NCI-H774 (cell line): Measurements from ENCODE around the gene BUD31.

Source experiments
- DNase-seq: peaks from one replicate; lab custom pipeline; 2025; lab: John Stamatoyannopoulos, UW

Gene BUD31

DNA sequence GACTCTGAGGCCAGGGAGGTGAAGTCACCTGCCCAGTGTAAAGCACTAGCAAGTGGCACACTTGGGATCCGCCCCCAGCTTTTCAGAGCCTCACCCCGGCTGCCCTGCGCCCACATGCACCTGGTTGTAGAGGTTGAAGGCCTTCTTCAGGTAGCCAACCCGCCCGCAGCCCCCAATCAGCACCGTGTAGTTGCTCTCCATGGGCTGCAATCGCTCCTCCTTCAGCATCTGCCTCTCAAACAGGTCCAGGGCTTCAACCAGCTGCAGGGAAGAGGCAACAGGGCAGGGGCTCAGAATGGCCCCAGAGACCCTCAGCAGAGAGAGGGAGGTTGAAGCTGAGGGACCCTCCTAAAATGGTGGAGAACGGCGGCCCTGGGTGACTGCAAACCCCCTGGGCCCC is 24.4 kb downstream of the BUD31 start:
- DNase-seq = no peak

DNA sequence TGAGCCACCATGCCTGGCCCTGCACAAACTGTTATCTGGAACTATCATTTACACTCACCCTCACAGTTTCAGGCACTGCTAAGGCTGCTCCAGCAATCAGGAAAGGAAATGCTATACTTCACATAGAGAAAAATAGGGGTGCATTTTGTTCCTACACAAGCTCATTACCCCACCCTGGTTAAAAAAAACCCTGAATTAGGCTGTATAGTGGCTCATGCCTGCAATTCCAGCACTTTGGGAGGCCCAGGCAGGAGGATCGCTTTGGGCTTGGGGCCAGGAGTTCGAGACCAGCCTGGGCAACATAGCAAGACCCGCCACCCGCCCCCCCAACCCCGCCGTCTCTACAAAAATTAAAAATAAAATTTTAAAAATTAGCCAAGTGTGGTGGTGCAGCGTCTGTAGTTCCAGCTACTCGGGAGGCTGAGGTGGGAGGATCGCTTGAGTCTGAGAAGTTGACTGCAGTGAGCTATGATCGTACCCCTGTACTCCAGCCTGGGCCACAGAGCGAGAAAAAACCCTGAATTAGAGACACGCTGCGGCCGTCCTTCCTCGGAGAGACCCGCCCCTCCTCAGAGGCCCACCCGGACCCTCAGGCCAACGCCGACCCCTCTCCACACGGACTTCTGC is 29.3 kb downstream of the BUD31 start:
- no peak for DNase-seq

DNA sequence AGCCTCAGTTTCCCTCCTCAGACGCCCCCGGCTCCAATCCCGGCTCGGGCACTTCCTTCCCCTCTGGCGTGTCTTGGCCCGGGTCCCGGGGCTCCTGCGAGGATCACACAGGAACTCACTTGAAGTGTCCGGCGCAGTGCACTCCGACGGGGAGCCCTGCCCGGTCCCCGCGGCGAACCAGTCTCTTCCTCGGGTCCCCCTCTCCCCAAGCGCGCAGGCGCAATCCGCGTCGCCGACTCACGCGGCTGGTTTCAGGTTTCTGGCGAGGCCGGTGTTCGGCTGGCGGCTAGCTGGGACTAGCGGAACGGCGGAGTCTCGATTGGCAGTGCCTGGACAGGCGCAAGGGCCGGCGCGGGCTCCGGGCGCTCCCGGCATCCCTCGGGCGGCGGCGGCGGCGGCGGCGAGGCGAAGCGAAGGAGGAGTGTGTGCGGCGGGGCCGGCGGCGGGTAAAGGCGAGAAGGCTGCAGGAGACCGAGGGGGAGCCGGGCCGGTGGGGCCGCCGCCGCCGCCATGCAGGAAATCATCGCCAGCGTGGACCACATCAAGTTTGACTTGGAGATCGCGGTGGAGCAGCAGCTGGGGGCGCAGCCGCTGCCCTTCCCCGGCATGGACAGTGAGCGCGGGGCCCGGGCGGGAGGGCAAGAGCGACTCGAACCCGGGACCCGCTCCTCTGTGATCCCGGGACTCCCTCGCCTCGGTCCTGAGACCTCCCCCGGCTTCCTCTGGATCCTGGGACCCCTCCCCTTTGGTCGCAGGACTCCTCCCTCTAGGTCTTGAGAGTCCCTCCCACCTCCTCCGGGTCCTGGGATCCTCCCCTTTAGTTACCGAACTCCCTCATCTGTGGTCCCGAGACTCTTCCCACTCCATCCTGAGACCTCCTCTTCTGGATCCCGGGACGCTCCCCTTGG is 30.1 kb downstream of the BUD31 start, which contains the start of the genes CPSF4 and PTCD1:
CPSF4 (plus strand) TSS at position 371 of the 908 bp plus-strand sequence; CDS start at position 511, 140 bp downstream.
PTCD1 (minus strand) TSS at position 226 of the 908 bp plus-strand sequence. CDS start 3,556 bp downstream, outside the sequence.
- DNase-seq = peak; percentile 89

DNA sequence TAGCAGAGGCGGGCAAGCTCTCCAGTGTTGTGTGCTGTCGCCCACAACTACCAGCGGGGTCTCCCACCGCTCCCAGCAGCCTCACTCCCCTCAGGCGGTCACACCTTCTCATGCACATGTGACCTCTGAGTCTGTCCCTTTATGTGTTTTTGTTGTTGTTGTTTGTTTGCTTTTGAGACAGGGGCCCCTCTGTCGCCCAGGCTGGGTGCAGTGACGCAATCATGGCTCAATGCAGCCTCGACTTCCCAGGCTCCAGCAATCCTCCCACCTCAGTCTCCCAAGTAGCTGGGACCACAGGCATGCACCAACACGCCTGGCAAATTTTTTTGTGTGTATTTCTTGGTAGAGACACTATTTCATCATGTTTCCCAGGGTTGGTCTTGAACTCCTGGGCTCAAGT is 31.4 kb downstream of the BUD31 start:
- DNase-seq = no peak

DNA sequence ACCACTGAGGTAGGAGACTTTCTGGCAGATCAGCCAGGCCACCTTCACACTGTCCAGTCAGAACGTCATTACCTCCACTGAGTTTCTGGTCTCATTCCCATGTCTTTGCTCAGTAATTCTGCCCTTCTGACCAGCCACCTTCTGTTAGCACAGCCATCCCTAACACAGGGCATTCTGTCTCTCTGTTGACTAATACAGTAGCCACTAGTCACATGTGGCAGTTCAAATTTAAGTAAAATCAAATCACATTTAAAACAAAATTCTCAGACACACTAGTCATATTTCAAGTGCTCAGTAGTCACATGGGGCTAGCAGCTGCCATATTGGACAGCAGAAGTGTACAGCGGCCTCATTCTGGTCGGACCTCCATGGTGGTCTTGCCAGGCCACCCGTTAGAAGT is 37.3 kb downstream of the BUD31 start:
- DNase-seq = no peak

DNA sequence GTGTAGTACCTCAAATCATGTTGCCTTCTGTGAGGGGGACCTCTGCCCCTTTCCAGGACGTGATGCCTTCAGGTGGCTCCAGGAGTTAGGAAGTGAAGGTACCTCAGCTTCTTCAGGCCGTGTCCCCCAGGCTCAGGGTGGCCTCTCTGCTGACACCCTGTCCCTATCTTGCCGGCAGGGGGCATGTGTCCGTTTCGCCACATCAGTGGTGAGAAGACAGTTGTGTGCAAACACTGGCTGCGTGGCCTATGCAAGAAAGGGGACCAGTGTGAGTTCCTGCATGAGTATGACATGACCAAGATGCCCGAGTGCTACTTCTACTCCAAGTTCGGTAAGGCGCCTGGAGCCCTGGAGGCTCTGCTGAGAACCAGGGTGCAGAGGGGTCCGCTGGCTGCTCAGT is 39.2 kb downstream of the BUD31 start:
- DNase-seq = no peak

DNA sequence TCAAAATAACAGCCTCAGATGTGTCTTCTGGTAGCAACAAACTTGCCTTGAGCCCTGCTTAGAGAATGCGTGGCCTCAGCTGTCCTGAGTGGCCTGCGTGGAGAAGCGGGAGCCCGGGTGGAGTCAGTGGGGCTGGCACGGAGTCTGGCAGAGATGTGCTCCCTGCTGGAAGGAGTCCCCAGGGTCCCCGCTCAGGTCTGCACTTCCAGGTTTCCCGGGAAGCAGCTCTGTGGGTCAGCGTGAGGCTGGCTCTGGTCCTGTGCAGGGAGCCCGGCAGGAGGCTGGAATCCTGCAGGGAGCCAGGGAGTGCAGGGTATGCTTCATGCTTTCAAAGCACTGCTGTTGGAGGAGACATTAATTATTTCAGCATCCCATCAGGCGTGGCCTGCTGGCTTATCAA is 40.1 kb downstream of the BUD31 start:
- no peak for DNase-seq

DNA sequence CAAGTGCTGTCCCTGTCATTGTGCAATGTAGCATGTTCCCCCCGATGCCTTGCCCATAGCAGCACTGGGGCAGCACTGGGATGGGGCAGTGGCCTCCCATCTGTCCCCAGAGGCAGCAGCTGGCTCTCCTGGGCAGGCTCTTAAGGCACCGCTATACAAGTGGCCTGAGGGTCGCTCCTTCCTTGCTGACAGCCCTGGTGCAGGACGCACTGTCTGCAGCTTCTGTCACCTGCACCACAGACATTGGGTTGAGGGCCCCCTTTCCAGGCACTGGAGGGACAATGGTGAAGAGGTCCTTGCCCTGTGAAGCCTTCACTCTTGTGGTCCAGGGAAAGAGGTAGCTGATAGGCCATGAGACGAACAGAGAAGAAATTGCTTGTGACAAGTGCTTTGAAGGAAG is 40.6 kb downstream of the BUD31 start:
- DNase-seq = no peak

DNA sequence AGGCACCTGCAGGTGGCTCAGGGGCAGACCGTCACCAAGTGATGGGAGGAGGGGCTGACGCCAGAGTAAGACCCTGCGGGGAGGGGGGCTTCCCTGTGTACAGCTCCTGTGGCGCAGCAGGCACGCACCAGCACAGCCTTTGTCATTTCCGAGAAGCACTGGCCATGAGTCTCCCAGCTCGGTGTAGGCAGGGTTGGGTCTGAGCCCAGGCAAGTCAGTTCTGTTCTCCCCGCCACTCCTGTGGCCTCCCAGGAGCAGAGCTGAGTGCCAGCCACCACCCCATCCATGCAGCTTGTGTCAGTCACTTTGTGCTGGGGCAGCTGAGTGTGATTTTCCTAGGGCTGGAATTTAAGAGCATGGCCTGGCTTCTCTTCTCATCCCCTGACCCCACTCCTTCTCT is 43.2 kb downstream of the BUD31 start:
- DNase-seq = no peak

DNA sequence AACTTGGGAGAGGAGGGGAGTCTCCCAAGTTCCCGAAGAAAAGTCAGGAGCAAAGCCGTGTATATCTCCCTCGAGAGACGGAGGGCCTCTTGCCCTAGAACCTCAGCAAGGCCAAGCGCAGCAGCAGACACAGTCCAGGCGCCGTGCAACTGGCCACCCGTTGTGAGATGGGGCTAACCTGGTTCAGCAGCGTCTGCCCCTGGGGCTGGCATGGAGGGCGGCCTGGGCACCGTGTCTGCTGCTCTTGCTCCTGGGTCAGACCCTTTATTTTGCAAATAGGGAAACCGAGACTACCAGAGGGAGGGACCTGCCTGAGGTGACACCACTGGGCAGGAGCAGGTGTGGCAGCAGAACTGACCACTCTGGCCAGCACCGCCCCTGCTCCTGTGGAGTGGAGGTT is 43.8 kb downstream of the BUD31 start:
- no peak for DNase-seq

DNA sequence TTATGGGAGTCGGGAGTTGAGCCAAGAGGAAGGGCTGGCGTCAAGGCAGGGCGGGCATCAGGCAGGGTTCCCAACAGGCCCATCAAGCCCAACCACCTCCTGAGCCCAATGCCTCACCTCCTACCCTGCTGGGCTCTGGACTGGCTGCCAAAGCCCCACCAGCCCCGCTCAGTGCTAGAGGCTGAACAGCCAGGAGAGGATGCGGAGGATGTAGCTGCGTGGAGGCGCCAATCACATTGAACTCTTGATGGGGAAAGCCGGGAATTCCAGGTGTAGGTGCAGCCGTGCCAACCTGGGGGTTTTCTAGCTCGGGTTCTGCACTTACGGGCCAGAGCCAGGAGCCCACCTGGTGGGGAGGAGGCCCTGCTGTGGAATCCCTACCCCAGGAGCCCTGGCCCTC is 44.3 kb downstream of the BUD31 start:
- no peak for DNase-seq

DNA sequence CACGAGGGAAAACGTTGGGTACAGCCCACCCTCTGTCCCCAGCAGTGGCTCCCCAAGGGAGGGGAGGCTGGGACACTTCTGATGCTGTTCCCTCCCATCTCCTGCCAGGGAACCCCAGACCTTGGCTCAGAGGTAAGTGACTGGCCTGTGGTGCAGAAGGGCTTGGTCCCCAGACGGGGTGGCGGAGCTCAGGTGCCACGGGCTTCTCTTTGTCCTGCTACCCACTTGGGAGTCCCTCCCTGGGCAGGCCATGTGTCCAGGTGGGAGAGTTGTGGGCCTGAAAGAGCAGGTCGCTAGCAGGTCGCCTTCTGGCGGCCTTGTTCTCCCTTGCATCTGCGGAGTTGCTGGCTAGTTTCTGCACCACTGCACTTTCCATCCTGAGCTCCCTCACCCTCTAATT is 47.1 kb downstream of the BUD31 start:
- DNase-seq = no peak

DNA sequence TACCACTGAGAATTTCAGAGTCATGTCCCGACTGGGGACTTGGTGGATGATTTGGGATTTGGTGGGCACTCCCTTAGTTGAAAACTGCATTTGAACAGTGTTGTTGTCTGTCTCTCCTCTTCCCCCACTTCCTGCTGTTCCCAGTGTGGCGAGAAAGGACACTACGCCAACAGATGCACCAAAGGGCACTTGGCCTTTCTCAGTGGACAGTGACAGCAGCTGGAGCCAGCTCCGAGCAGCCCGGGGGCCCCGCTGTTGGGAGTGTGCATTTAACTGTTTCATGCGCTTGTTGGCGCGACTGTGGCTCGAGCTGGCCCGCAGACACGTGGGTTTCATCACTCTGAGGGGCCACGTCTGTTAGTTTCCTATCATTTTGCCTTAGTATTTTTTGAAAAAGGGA is 47.5 kb downstream of the BUD31 start:
- no peak for DNase-seq

DNA sequence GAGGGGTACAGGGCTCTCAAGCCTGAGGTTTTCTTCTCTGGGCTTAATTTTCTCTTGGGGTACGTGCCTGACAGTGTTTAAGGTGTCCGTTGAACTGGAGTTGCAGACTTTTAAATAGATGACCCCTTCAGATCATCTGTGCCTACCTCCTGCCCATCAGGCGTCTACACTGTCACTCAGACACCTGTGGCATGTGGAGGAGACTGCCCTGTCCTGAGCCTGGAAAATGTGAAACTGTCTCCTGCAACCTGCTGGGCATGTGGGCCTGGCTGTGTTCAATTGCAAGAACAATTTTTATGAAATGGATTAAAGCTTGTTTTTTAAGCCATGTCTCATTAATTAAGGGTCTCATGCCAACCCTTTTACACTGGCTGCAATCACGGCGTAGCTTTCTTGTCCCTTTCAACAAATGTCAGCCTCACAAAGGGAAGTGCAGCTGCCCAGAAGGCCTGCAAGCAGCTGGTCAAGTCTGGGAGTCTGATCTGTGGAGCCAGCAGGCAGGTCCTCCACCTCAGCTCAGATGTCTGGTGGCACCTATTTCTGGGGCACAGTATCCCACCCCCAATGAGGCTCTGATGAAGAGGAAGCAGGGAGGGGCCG is 48.4 kb downstream of the BUD31 start:
- no peak for DNase-seq

DNA sequence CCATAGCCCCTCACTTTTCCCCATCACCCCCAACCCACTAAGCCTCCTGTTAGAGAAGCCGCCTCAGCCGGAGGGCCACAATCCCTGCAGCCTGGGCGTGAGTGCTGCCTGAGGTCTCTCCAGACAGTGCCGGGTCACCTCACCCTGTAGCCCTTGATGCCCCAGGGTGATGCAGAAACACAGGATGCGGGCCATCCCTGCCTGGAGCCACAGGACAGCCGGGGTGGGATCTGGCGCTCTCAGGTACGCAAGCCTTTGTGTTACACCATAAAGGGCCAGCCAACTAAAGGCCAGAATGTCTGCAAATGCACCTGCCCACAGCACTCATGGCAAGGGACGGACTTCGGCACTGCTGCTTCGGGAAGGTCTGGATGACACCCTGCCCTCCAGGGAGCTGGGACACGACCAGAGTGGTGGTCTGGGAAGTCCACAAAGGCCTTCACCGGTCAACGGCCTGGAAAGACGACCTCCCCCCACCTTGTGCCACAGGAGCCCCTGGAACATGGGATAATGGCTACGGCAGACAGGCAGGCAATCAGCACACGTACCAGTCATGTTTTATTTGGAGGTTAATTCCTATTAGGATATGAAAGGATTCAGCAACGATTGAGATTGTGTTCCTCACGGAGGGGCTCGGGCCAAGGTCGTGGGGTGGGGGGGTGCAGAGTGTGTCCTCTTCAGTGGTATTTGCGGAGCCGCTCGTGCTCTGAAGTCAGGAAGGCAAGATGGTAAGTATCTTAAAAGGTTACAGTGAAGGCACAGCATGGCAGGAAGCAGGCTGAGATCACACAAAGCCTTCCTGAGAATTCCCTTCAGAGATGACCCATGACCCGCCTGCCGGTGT is 49.1 kb downstream of the BUD31 start:
- DNase-seq = no peak

DNA sequence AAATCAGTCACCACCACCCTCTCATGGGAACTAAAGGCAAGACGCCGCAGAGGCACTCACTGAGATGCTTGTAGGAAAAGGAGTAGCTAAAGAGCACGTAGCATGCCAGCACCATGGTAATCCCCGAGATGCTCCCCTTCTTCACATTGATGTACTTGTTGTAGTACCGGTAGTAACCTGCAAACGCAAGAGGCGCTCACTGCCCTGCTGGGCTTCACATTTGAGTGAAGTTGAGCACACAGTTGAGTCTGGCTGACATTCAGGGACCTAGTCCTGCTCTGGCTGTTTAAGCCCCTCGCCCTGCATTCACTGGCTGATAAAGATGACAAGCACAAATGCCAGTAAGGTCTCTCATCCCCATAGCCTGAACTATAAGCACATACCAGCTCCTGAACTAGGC is 50.3 kb downstream of the BUD31 start:
- DNase-seq = no peak

DNA sequence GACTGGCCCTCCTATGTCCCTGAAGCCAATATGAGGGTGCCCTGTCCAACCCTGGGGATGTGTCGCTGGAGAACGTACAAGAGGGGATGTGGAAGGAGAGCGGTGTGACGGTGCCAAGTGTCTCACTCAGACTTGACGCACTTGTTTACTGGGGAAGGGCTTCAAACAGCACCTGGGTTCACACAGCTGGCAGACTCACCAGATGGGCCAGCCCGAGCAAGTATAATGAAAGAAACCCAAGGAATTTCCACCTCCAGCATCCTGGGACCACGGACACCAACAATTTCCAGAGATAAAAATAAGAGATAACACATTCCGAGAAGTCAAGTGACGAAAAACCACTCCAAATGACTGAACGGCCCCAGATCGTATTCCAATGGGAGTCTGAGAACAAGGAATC is 51.9 kb downstream of the BUD31 start:
- DNase-seq = no peak

DNA sequence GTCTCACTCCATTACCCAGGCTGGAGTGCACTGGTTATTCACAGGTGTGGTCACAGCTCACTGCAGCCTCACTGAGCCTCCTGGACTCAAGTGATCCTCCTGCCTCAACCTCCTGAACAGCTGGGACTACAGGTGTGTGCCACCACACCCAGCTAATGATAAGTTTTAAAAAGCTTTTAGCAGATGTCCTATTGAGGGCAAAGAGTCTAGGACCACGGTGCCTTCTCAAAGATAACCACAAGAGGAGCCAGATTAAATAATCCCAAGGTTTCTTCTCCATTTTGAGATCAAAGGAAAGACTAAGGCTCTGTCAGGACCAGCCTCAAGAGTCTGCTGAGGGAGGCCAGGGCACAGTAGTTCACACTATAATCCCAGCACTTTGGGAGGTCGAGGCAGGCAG is 52.5 kb downstream of the BUD31 start:
- DNase-seq = no peak

DNA sequence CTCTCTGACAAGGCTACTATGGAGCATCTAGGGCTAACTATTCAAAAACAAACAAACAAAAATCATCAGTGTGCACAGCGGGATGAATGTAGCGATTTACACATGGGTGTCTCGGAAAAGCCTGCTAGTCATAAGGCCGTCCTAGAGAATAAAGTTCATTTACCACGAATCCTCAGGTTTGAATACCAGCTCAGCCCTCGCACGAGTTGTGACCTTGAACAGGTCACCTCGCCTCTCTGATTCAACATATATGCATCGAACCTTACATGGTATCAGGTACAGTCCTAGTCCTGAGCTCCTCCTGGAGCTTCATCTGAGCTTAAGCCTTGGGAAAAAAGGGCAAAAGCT is 56.6 kb downstream of the BUD31 start:
- DNase-seq = no peak

DNA sequence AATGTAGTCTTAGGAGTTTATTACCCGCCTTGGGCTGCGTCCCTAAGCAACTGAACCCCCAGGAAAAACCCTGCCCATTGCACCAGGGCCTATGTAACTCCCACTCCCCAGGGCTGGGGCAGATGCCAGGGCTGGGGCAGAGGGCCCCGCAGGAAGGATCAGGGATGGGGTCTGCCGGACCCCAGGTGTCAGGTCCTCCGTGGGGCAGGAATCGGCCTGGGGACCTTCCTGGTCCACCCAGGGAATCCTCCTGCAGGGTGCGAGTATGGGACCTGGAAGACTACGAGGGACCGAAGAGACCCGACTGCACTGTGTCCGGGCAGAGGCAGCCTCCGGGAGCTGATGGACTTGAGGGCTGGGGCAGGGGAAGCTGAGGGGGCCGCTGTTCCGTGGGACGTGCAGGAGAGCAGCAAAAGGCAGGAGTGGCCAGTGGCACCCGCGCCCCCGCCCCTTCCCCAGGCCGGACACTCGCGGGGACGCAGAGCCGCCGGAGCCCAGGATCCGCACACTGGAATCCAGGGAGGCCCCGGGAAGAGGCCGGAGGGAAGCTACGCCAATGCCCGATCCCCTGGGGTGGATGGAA is 59.7 kb downstream of the BUD31 start:
- no peak for DNase-seq
